B cell (primary cell): ENCODE results near the gene GPER1. TPM values are rescaled to one million over a fixed set of nuclear protein-coding genes. Genes with fewer than 3 reads are reported as not detected.

Experiments
- ATAC-seq: fragments of 200-7000 bp; cut with Tn5 transposase; one replicate; pipeline ENCODE4 v1.10.0; 2021; ENCODE audit warnings: low read depth, mild to moderate bottlenecking, moderate number of reproducible peaks, moderate library complexity
- CTCF ChIA-PET: fragments of 350-600 bp; sonication (Branson Sonifier 250); formaldehyde crosslinking; loops from one replicate; lab custom pipeline; 2021; ENCODE audit warnings: antibody characterized with exemption, inconsistent platforms; lab: Charles Lee
- POLR2A ChIA-PET: fragments of 350-600 bp; sonication (Branson Sonifier 250); formaldehyde crosslinking; loops from one replicate; lab custom pipeline; 2021; ENCODE audit warnings: antibody characterized with exemption; lab: Charles Lee
- DNase-seq: peaks from one replicate; pipeline ENCODE4 v3.0.0; 2013
- H2AFZ ChIP-seq: 2 replicates; pipeline ENCODE4 v1.6.1; 2012; ENCODE audit warnings: mild to moderate bottlenecking, low read depth, low read length; ENCODE audit not compliant: insufficient read depth, poor library complexity, severe bottlenecking
- H3K27ac ChIP-seq, 2 donors: 1 replicate in 1 of 2; 2 replicates in 1 of 2; pipeline ENCODE4 v1.5.1; 2012 to 2013; ENCODE audit warnings: low read length in 2 of 2, mild to moderate bottlenecking in 2 of 2, moderate library complexity in 1 of 2
- H3K27me3 ChIP-seq, 4 experiments: fragments of 200-600 bp in 1 of 4; sonication (generic) in 1 of 4; replicated peaks in 1 of 4; 1 replicate in 2 of 4; 2 replicates in 2 of 4; pipeline versions ENCODE4 v1.6.1 to v1.7.0; 2013 to 2016; ENCODE audit warnings: low read length in 3 of 4, mild to moderate bottlenecking in 2 of 4, mixed read lengths in 1 of 4, moderate library complexity in 1 of 4; ENCODE audit not compliant: insufficient read depth in 4 of 4, control insufficient read depth in 3 of 4; ENCODE audit errors: control extremely low read depth in 1 of 4
- H3K36me3 ChIP-seq, 2 experiments: replicated peaks in 1 of 2; 1 replicate in 1 of 2; 2 replicates in 1 of 2; pipeline versions ENCODE4 v1.6.1 to v1.7.1; 2013; ENCODE audit warnings: low read length in 1 of 2; ENCODE audit not compliant: insufficient read depth in 2 of 2, control insufficient read depth in 1 of 2; ENCODE audit errors: control extremely low read depth in 1 of 2, extremely low read depth in 1 of 2
- H3K4me1 ChIP-seq, 2 donors: fragments of 200-600 bp in 1 of 2; sonication (generic) in 1 of 2; 1 replicate in 1 of 2; 2 replicates in 1 of 2; pipeline versions ENCODE4 v1.5.1 to v1.6.1; 2013 to 2017; ENCODE audit warnings: low read length in 2 of 2; ENCODE audit not compliant: control insufficient read depth in 2 of 2, insufficient read depth in 2 of 2
- H3K4me2 ChIP-seq: replicated peaks from 2 replicates; pipeline ENCODE3; 2012; ENCODE audit warnings: mild to moderate bottlenecking, low read depth, low read length; ENCODE audit not compliant: poor library complexity, severe bottlenecking
- H3K4me3 ChIP-seq, 5 experiments: fragments of 200-600 bp in 1 of 5; sonication (generic) in 1 of 5; 1 replicate in 3 of 5; 2 replicates in 2 of 5; pipeline versions ENCODE4 v1.5.1 to v1.7.0; 2011 to 2016; ENCODE audit warnings: low read length in 4 of 5, mild to moderate bottlenecking in 4 of 5, low read depth in 2 of 5, control low read depth in 1 of 5, moderate library complexity in 1 of 5; ENCODE audit not compliant: insufficient read depth in 1 of 5; ENCODE audit errors: control extremely low read depth in 1 of 5, extremely low read depth in 1 of 5
- H3K79me2 ChIP-seq: fragments of 200-600 bp; sonication (generic); one replicate; pipeline ENCODE4 v1.6.0; 2016; ENCODE audit warnings: low read length; ENCODE audit not compliant: control insufficient read depth, insufficient read depth
- H3K9ac ChIP-seq: fragments of 200-600 bp; sonication (generic); 2 replicates; pipeline ENCODE4 v1.6.1; 2017; ENCODE audit warnings: mild to moderate bottlenecking, low read length, moderate library complexity
- H3K9me3 ChIP-seq, 3 donors: one replicate each; pipeline versions ENCODE4 v1.6.1 to v1.7.1; 2013; ENCODE audit warnings: low read length in 2 of 3; ENCODE audit not compliant: control insufficient read depth in 2 of 3, insufficient read depth in 1 of 3; ENCODE audit errors: control extremely low read depth in 1 of 3
- H4K20me1 ChIP-seq: 2 replicates; pipeline ENCODE4 v1.6.0; 2012; ENCODE audit warnings: mild to moderate bottlenecking, low read length; ENCODE audit not compliant: insufficient read depth, control insufficient read depth, poor library complexity, severe bottlenecking
- H3K27ac Mint-ChIP-seq: one replicate; pipeline ENCODE4 v1.8.0; 2021; ENCODE audit warnings: mixed read lengths
- H3K27me3 Mint-ChIP-seq: one replicate; pipeline ENCODE4 v1.8.0; 2021; ENCODE audit warnings: mixed read lengths
- H3K4me1 Mint-ChIP-seq: one replicate; pipeline ENCODE4 v1.8.0; 2021; ENCODE audit warnings: mixed read lengths
- H3K4me3 Mint-ChIP-seq: one replicate; pipeline ENCODE4 v1.8.0; 2021; ENCODE audit warnings: mixed read lengths
- H3K9me3 Mint-ChIP-seq: one replicate; pipeline ENCODE4 v1.8.0; 2022; ENCODE audit warnings: mixed read lengths; ENCODE audit not compliant: insufficient read depth
- EZH2 ChIP-seq: IDR thresholded peaks from 2 replicates; pipeline ENCODE4 v1.6.1; 2012; ENCODE audit warnings: borderline replicate concordance, low read depth, mild to moderate bottlenecking, moderate library complexity, low read length; ENCODE audit not compliant: insufficient read depth, poor library complexity, severe bottlenecking
- WGBS: methylation state at CpG from one replicate; pipeline ENCODE4 v1.1.5; 2013; ENCODE audit warnings: missing lambda C conversion rate; ENCODE audit not compliant: insufficient coverage; 5-methylcytosine and 5-hydroxymethylcytosine counted together
- intact Hi-C: fragments of 100-400 bp; cut with micrococcal nuclease; formaldehyde crosslinking; loops from one replicate; pipeline ENCODE4 v1.10.0; 2022
- polyA plus RNA-seq: library from polyadenylated mRNA; depleted of rRNA; stranded (reverse); fragments of >200 nt; gene quantifications from 2 replicates; pipeline ENCODE4 v1.2.3, GENCODE V29; 2012
- total RNA-seq, 2 donors: library from RNA; stranded (reverse); fragments of 120-200 nt in 1 of 2; gene quantifications; 1 replicate in 1 of 2; 2 replicates in 1 of 2; pipeline versions ENCODE4 v1.2.3 to v1.2.4, GENCODE V29; 2013 to 2022
- TF ChIP-seq, protein P1 (sequence below): fragments of 200-600 bp; IDR thresholded peaks from one replicate; pipeline ENCODE4 v1.8.0; 2022; ENCODE audit warnings: antibody characterized with exemption, mild to moderate bottlenecking

GPER1 gene
- total and polyA plus RNA-seq, 2 donors (not counting 1 experiment from before 2014, with no cell fraction given): 3.2 to 21.3 TPM

DNA sequence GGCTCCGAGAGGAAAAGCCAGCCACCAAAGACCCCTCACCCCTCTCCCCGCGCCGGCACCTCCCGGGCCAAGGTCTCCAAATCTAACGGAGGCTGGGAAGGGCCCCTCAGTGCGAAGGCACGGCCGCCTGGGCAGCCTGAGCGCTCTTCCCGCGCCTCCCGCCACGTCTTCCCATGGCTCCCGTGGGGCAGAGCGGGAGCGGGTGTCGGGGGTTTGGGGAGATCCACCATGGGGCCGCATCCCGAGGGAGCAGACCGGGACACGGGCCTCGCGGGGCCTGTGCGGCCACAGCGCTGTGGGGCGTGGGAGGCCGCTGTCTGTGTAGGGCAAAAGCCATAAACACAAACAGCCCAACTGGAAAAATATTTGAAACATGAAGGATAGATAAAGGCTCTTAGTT is 22.4 kb downstream of the GPER1 start:
- Histone ChIP-seq H3K36me3 (no peaks in the 10 kb centered on the region), H3K9me3 (peaks cover 0 to 7% (median 0%) of the 10 kb centered on the region in 3 donors), H3K79me2 (peaks cover 17% of the 10 kb centered on the region), H3K9ac (no peak overlapping the region), H2AFZ (no peak overlapping the region), H3K27ac (no peak overlapping the region), H3K4me2 (no peak overlapping the region), H3K4me1 (peaks cover 0 to 4% of the 10 kb centered on the region in 2 donors), H4K20me1 (no peaks in the 10 kb centered on the region), H3K4me3 (no peak overlapping the region), H3K27me3 (peaks cover 0 to 5% (median 2%) of the 10 kb centered on the region in 4 experiments)
- intact Hi-C loops: no loop called here
- no peak for DNase-seq
- 97% methylated on average over 21 of the region's 28 CpGs for WGBS
- TF ChIP-seq, protein P1, sequence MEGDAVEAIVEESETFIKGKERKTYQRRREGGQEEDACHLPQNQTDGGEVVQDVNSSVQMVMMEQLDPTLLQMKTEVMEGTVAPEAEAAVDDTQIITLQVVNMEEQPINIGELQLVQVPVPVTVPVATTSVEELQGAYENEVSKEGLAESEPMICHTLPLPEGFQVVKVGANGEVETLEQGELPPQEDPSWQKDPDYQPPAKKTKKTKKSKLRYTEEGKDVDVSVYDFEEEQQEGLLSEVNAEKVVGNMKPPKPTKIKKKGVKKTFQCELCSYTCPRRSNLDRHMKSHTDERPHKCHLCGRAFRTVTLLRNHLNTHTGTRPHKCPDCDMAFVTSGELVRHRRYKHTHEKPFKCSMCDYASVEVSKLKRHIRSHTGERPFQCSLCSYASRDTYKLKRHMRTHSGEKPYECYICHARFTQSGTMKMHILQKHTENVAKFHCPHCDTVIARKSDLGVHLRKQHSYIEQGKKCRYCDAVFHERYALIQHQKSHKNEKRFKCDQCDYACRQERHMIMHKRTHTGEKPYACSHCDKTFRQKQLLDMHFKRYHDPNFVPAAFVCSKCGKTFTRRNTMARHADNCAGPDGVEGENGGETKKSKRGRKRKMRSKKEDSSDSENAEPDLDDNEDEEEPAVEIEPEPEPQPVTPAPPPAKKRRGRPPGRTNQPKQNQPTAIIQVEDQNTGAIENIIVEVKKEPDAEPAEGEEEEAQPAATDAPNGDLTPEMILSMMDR: no peak
- TF ChIP-seq EZH2: no peak
- Mint-ChIP-seq H3K4me3 (no peak overlapping the region), H3K27me3 (peaks cover 7% of the 10 kb centered on the region), H3K27ac (no peak overlapping the region), H3K4me1 (peaks cover 11% of the 10 kb centered on the region), H3K9me3 (no peaks in the 10 kb centered on the region)
- ChIA-PET POLR2A (interaction anchor here (0.7 kb wide), 1 partner anchor 358 kb away, joined by 3 read pairs; no protein-coding TSS in a partner anchor), CTCF (interaction anchor here (1.3 kb wide), 1 partner anchor 116 kb away, joined by 5 read pairs; no protein-coding TSS in a partner anchor)
- ATAC-seq: no peak

- H3K27me3 Mint-ChIP-seq: peaks cover 4% of the 10 kb centered on the region
- no peaks in the 10 kb centered on the region for H3K4me1 ChIP-seq
Measured at GRCh38 chr7:1111156-1111555, 23.2 kb downstream of the GPER1 start.

More at GRCh38 chr7:1111156-1111555, 23.2 kb downstream of the GPER1 start:
- no peak for ATAC-seq
- WGBS: 100% methylated on average over 2 of the region's 3 CpGs
- Histone ChIP-seq H3K9me3 (peaks cover 0 to 4% (median 0%) of the 10 kb centered on the region in 3 donors), H4K20me1 (no peaks in the 10 kb centered on the region), H3K9ac (no peak overlapping the region), H3K4me3 (no peak overlapping the region), H3K36me3 (no peaks in the 10 kb centered on the region), H3K27ac (no peak overlapping the region), H3K4me2 (no peak overlapping the region), H2AFZ (no peak overlapping the region), H3K79me2 (peaks cover 17% of the 10 kb centered on the region), H3K27me3 (peaks cover 0 to 5% (median 2%) of the 10 kb centered on the region in 4 experiments)
- POLR2A ChIA-PET: interaction anchor here (0.7 kb wide), 1 partner anchor 358 kb away, joined by 3 read pairs; no protein-coding TSS in a partner anchor
- no peak for TF ChIP-seq EZH2
- TF ChIP-seq, protein P1: no peak
- no peak overlapping the region for H3K27ac Mint-ChIP-seq
- CTCF ChIA-PET: no interaction called here
- intact Hi-C loops: no loop called here
- DNase-seq: no peak
- H3K9me3 Mint-ChIP-seq: no peaks in the 10 kb centered on the region
- peaks cover 3% of the 10 kb centered on the region for H3K4me1 Mint-ChIP-seq
- H3K4me3 Mint-ChIP-seq: no peak overlapping the region
